CD4-positive, alpha-beta T cell treated with Interleukin-10 for 1 hour (primary cell): Measurements from ENCODE around the gene TRIM66.
A peak's percentile ranks its signal among the peaks of the same experiment; 100 is the strongest.

Experiments
- DNase-seq: peaks from one replicate; pipeline ENCODE4 v3.0.0-alpha.2; 2020

TRIM66 gene

GRCh38 chr11:8682303-8683114 is at the start of gene TRIM66, which contains the start of gene RPL27A:
TRIM66 (minus strand) TSS chr11:8682665; CDS start chr11:8672274, 10,391 bp downstream.
RPL27A (plus strand) TSS chr11:8682792; CDS start chr11:8682814, 22 bp downstream.
- peak; percentile 99 for DNase-seq

- no peak for DNase-seq
Observed at GRCh38 chr11:8731647-8732323, 49.3 kb upstream of the TRIM66 start.

- DNase-seq = no peak
Observed at GRCh38 chr11:8730697-8731020, 48.2 kb upstream of the TRIM66 start.

- DNase-seq = no peak
Observed at GRCh38 chr11:8729837-8730696, 47.6 kb upstream of the TRIM66 start.

- DNase-seq = no peak
Observed at GRCh38 chr11:8729067-8729466, 46.6 kb upstream of the TRIM66 start.

GRCh38 chr11:8728563-8728962 is 46.1 kb upstream of the TRIM66 start:
- no peak for DNase-seq

GRCh38 chr11:8726395-8726794 is 43.9 kb upstream of the TRIM66 start:
- no peak for DNase-seq

- DNase-seq = no peak
Observed at GRCh38 chr11:8724682-8725081, 42.2 kb upstream of the TRIM66 start.

- no peak for DNase-seq
Observed at GRCh38 chr11:8723711-8724110, 41.2 kb upstream of the TRIM66 start.

- DNase-seq = no peak
Observed at GRCh38 chr11:8722809-8723208, 40.3 kb upstream of the TRIM66 start.

- no peak for DNase-seq
Observed at GRCh38 chr11:8721609-8722500, 39.4 kb upstream of the TRIM66 start.

GRCh38 chr11:8720868-8721608 is 38.6 kb upstream of the TRIM66 start:
- DNase-seq = no peak

GRCh38 chr11:8720352-8720751 is 37.9 kb upstream of the TRIM66 start:
- no peak for DNase-seq

- no peak for DNase-seq
Observed at GRCh38 chr11:8719721-8720120, 37.3 kb upstream of the TRIM66 start.

GRCh38 chr11:8719211-8719649 is 36.8 kb upstream of the TRIM66 start:
- DNase-seq = no peak

- no peak for DNase-seq
Observed at GRCh38 chr11:8717876-8718753, 35.6 kb upstream of the TRIM66 start.

- no peak for DNase-seq
Observed at GRCh38 chr11:8717544-8717875, 35.0 kb upstream of the TRIM66 start.

GRCh38 chr11:8715501-8715900 is 33.0 kb upstream of the TRIM66 start:
- no peak for DNase-seq

- DNase-seq = no peak
Observed at GRCh38 chr11:8714622-8715225, 32.3 kb upstream of the TRIM66 start.

GRCh38 chr11:8713760-8714454 is 31.4 kb upstream of the TRIM66 start:
- no peak for DNase-seq
